PC-9 (cell line): ENCODE data around the gene MAST4.

Experiments used
- EZH2 ChIP-seq: fragments of 200-600 bp; sonication (generic); IDR thresholded peaks from 2 replicates; pipeline ENCODE4 v1.8.0; 2017; ENCODE audit warnings: antibody characterized with exemption, low read depth
- TF ChIP-seq, protein P1 (sequence below): fragments of 200-600 bp; sonication (generic); conservative IDR thresholded peaks from 2 replicates; pipeline ENCODE4 v1.6.1; 2017; ENCODE audit warnings: mixed run types, antibody characterized with exemption, mild to moderate bottlenecking, moderate library complexity

DNA sequence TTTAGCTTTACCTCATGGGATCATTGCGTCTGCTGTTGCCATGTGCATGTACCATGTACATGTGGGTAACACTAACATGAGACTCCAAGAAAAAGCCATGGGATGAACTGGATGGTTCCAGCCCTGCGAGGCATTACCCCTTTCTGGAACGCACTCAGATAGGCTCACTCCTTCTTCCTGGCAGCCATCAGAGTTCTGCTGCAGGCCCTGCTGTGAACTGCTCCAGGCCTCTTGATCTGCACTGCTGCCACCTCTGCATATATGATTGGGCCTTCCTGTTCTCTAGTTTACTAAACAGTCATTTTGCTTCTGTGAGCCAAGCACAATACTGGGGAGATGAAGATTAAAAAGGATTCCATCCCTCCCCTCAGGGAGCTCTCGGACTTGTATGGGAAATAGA lies 379.9 kb downstream of the MAST4 start:
- TF ChIP-seq, protein P1, sequence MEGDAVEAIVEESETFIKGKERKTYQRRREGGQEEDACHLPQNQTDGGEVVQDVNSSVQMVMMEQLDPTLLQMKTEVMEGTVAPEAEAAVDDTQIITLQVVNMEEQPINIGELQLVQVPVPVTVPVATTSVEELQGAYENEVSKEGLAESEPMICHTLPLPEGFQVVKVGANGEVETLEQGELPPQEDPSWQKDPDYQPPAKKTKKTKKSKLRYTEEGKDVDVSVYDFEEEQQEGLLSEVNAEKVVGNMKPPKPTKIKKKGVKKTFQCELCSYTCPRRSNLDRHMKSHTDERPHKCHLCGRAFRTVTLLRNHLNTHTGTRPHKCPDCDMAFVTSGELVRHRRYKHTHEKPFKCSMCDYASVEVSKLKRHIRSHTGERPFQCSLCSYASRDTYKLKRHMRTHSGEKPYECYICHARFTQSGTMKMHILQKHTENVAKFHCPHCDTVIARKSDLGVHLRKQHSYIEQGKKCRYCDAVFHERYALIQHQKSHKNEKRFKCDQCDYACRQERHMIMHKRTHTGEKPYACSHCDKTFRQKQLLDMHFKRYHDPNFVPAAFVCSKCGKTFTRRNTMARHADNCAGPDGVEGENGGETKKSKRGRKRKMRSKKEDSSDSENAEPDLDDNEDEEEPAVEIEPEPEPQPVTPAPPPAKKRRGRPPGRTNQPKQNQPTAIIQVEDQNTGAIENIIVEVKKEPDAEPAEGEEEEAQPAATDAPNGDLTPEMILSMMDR, result no peak
- no peak for TF ChIP-seq EZH2
